Neural cell (in vitro differentiated cells): ENCODE measurements around the gene RGS16.

ENCODE experiments used
- EP300 ChIP-seq: fragments of 450-650 bp; conservative IDR thresholded peaks from 2 replicates; pipeline ENCODE4 v1.6.1; 2014; ENCODE audit warnings: antibody characterized with exemption, mild to moderate bottlenecking, moderate library complexity; ENCODE audit not compliant: poor library complexity, severe bottlenecking
- EZH2 ChIP-seq: fragments of 200-600, 300-800 bp; shearing (Covaris generic), sonication (generic); IDR thresholded peaks from 2 replicates; pipeline ENCODE4 v1.6.1; 2014; ENCODE audit warnings: antibody characterized with exemption, low read length, borderline replicate concordance, mild to moderate bottlenecking; ENCODE audit not compliant: insufficient read depth, poor library complexity, severe bottlenecking
- MXI1 ChIP-seq: fragments of 450-650 bp; conservative IDR thresholded peaks from 2 replicates; pipeline ENCODE4 v1.6.1; 2014; ENCODE audit warnings: antibody characterized with exemption, mild to moderate bottlenecking; ENCODE audit not compliant: poor library complexity, severe bottlenecking
- POLR2AphosphoS5 ChIP-seq: IDR thresholded peaks from 2 replicates; pipeline ENCODE4 v1.6.1; 2012
- TAF1 ChIP-seq: IDR thresholded peaks from 2 replicates; pipeline ENCODE4 v1.6.1; 2012; ENCODE audit warnings: low read depth
- TF ChIP-seq, protein P1 (sequence below): fragments of 450-650 bp; IDR thresholded peaks from 2 replicates; pipeline ENCODE4 v1.5.1; 2014; ENCODE audit warnings: antibody characterized with exemption, mild to moderate bottlenecking, moderate library complexity; ENCODE audit not compliant: poor library complexity, severe bottlenecking

DNA sequence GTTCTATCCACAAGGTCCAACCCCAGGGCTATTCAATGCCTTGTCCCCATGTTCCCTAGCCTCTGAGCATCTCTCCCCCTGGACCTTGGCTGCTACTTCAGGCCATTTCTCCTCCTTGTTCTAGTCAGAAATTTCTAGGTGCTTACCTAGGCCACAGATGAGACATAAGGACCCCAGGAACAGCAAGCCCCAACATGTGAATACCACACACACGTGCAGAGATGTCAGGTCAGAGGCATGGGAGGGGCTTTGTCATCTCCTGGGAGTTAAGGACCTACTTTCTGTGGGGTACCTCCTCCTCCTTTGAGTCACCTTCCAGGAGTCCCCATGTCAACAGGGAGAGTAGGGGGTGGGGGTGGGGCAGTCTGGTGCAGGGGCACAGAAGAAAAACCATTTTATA is 7.1 kb upstream of the RGS16 start:
- TF ChIP-seq EP300 (no peak), EZH2 (no peak), TAF1 (no peak), POLR2AphosphoS5 (no peak), MXI1 (no peak)
- TF ChIP-seq, protein P1, sequence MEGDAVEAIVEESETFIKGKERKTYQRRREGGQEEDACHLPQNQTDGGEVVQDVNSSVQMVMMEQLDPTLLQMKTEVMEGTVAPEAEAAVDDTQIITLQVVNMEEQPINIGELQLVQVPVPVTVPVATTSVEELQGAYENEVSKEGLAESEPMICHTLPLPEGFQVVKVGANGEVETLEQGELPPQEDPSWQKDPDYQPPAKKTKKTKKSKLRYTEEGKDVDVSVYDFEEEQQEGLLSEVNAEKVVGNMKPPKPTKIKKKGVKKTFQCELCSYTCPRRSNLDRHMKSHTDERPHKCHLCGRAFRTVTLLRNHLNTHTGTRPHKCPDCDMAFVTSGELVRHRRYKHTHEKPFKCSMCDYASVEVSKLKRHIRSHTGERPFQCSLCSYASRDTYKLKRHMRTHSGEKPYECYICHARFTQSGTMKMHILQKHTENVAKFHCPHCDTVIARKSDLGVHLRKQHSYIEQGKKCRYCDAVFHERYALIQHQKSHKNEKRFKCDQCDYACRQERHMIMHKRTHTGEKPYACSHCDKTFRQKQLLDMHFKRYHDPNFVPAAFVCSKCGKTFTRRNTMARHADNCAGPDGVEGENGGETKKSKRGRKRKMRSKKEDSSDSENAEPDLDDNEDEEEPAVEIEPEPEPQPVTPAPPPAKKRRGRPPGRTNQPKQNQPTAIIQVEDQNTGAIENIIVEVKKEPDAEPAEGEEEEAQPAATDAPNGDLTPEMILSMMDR: no peak
